HepG2 (cell line): Measurements from ENCODE around the gene PSPH. TPM values are rescaled to one million over a fixed set of nuclear protein-coding genes. Genes with fewer than 3 reads are reported as not detected.

Experiments
- BCLAF1 ChIP-seq: fragments of 450-650 bp; IDR thresholded peaks from 2 replicates; pipeline ENCODE4 v1.6.1; 2017; ENCODE audit warnings: mild to moderate bottlenecking
- BORCS8-MEF2B ChIP-seq: sonication (generic); formaldehyde crosslinking; IDR thresholded peaks from 2 replicates; pipeline ENCODE4 v1.8.0; 2022; ENCODE audit warnings: mild to moderate bottlenecking, missing genetic modification reagents
- CBX1 ChIP-seq: IDR thresholded peaks from one replicate; pipeline ENCODE4 v1.6.1; 2016; ENCODE audit warnings: antibody characterized with exemption, low read depth
- DMTF1 ChIP-seq: sonication (generic); formaldehyde crosslinking; IDR thresholded peaks from 2 replicates; pipeline ENCODE4 v1.4.0; 2020; ENCODE audit warnings: mild to moderate bottlenecking, missing genetic modification reagents
- ELK4 ChIP-seq: sonication (generic); formaldehyde crosslinking; IDR thresholded peaks from 2 replicates; pipeline ENCODE4 v1.9.0; 2021; ENCODE audit warnings: missing genetic modification reagents, borderline replicate concordance
- HIVEP1 ChIP-seq: sonication (generic); formaldehyde crosslinking; IDR thresholded peaks from 2 replicates; pipeline ENCODE4 v1.4.0; 2020; ENCODE audit warnings: mild to moderate bottlenecking, missing genetic modification reagents
- HOXA9 ChIP-seq: sonication (generic); formaldehyde crosslinking; IDR thresholded peaks from 2 replicates; pipeline ENCODE4 v1.8.1; 2022; ENCODE audit warnings: missing genetic modification reagents, mild to moderate bottlenecking, moderate library complexity, borderline replicate concordance
- KMT2A ChIP-seq: sonication (generic); formaldehyde crosslinking; IDR thresholded peaks from 2 replicates; pipeline ENCODE4 v1.4.0; 2020; ENCODE audit warnings: missing genetic modification reagents
- MIER3 ChIP-seq: IDR thresholded peaks from 2 replicates; pipeline ENCODE4 v1.6.1; 2016; ENCODE audit warnings: missing compliant biosample characterization, borderline replicate concordance
- NAIF1 ChIP-seq: sonication (generic); formaldehyde crosslinking; IDR thresholded peaks from 2 replicates; pipeline ENCODE4 v1.5.0; 2020; ENCODE audit warnings: mild to moderate bottlenecking, missing genetic modification reagents, borderline replicate concordance
- NR2C2 ChIP-seq: sonication (generic); formaldehyde crosslinking; IDR thresholded peaks from 2 replicates; pipeline ENCODE4 v1.4.0; 2020; ENCODE audit warnings: missing genetic modification reagents, mild to moderate bottlenecking, moderate library complexity, borderline replicate concordance
- PAF1 ChIP-seq: IDR thresholded peaks from 2 replicates; pipeline ENCODE4 v1.6.1; 2016; ENCODE audit warnings: missing genetic modification reagents, missing compliant biosample characterization
- SMAD9 ChIP-seq: sonication (generic); formaldehyde crosslinking; IDR thresholded peaks from 2 replicates; pipeline ENCODE4 v1.5.1; 2020; ENCODE audit warnings: mild to moderate bottlenecking, missing genetic modification reagents
- ZBTB42 ChIP-seq: sonication (generic); formaldehyde crosslinking; IDR thresholded peaks from 2 replicates; pipeline ENCODE4 v1.5.0; 2020; ENCODE audit warnings: mild to moderate bottlenecking, missing genetic modification reagents
- ZFX ChIP-seq: sonication (generic); formaldehyde crosslinking; IDR thresholded peaks from 2 replicates; pipeline ENCODE4 v1.4.0; 2020; ENCODE audit warnings: mild to moderate bottlenecking, low read depth, missing genetic modification reagents, moderate library complexity
- ZNF224 ChIP-seq: sonication (generic); formaldehyde crosslinking; IDR thresholded peaks from 2 replicates; pipeline ENCODE4 v1.5.0; 2020; ENCODE audit warnings: mild to moderate bottlenecking, missing genetic modification reagents
- ZNF496 ChIP-seq: sonication (generic); formaldehyde crosslinking; IDR thresholded peaks from 2 replicates; pipeline ENCODE4 v1.8.1; 2023; ENCODE audit warnings: mild to moderate bottlenecking, moderate library complexity, missing genetic modification reagents; ENCODE audit not compliant: insufficient replicate concordance
- ZNF790 ChIP-seq: sonication (generic); formaldehyde crosslinking; IDR thresholded peaks from 2 replicates; pipeline ENCODE4 v1.8.0; 2022; ENCODE audit warnings: missing genetic modification reagents, mild to moderate bottlenecking, borderline replicate concordance
- ZNF800 ChIP-seq: sonication (generic); formaldehyde crosslinking; IDR thresholded peaks from 2 replicates; pipeline ENCODE4 v1.4.0; 2020; ENCODE audit warnings: missing genetic modification reagents
- ZUFSP ChIP-seq: sonication (generic); formaldehyde crosslinking; IDR thresholded peaks from 2 replicates; pipeline ENCODE4 v1.9.0; 2021; ENCODE audit warnings: missing genetic modification reagents, mild to moderate bottlenecking, borderline replicate concordance
- polyA plus RNA-seq, 8 experiments: library from polyadenylated mRNA; depleted of rRNA in 3 of 8; stranded (reverse) in 7 of 8; unstranded in 1 of 8; fragments of >200 nt; fragmentation: Illumina TruSeq in 4 of 8; extraction: Trizol in 4 of 8; gene quantifications; 2 replicates each; pipeline versions ENCODE4 v1.2.1 to v1.2.3, GENCODE V29; 2011 to 2016; ENCODE audit warnings: low read depth in 4 of 8, missing spikeins in 1 of 8, mixed read lengths in 1 of 8; ENCODE audit not compliant: insufficient read depth in 1 of 8
- total RNA-seq, 5 experiments: library from RNA; depleted of rRNA; stranded (reverse); fragments of >200 nt; fragmentation: Illumina TruSeq; extraction: Trizol; gene quantifications; 2 replicates each; pipeline ENCODE4 v1.2.3, GENCODE V29; 2016; ENCODE audit warnings: low read depth in 1 of 5

The PSPH gene
- total and polyA plus RNA-seq, 2 of the 13 experiments (the other 11 are each of a cell fraction or from before 2014, with no cell fraction given) = 85.5 to 124 TPM

GRCh38 chr7:56007167-56007652 is 44.0 kb downstream of the PSPH start (continued):
- no peak for TF ChIP-seq ZNF790 (CRISPR knock-in tag)
- no peak; the same call in 1 of the 2 replicates for TF ChIP-seq HIVEP1 (CRISPR knock-in tag)
- TF ChIP-seq NR2C2 (CRISPR knock-in tag) = peak; percentile 95
- TF ChIP-seq ZFX = peak; percentile 83
- TF ChIP-seq BORCS8-MEF2B (CRISPR knock-in tag) = no peak
- TF ChIP-seq ZBTB42 (CRISPR knock-in tag) = no peak
- TF ChIP-seq ZUFSP (CRISPR knock-in tag) = no peak
- TF ChIP-seq ZNF496 = no peak
- no peak for TF ChIP-seq KMT2A (CRISPR knock-in tag)
- TF ChIP-seq SMAD9 (CRISPR knock-in tag) = no peak
- no peak for TF ChIP-seq ZNF800 (CRISPR knock-in tag)
- TF ChIP-seq ELK4 = no peak
- peak; percentile 88; the same call in 1 of the 2 replicates for TF ChIP-seq MIER3
- peak; percentile 75; the same call in 1 of the 2 replicates for TF ChIP-seq PAF1 (CRISPR knock-in tag)
- no peak for TF ChIP-seq CBX1
- TF ChIP-seq NAIF1 (CRISPR knock-in tag) = no peak; the same call in 1 of the 2 replicates
- TF ChIP-seq HOXA9 (CRISPR knock-in tag) = no peak
- no peak for TF ChIP-seq DMTF1 (CRISPR knock-in tag)
- TF ChIP-seq ZNF224 (CRISPR knock-in tag) = no peak
- no peak for TF ChIP-seq BCLAF1
